Neural progenitor cell (in vitro differentiated cells): Measurements from ENCODE around the gene PCDHGB4. TPM values are rescaled to one million over a fixed set of nuclear protein-coding genes. Genes with fewer than 3 reads are reported as not detected.

Source experiments
- DNase-seq: peaks from one replicate; pipeline ENCODE4 v3.0.0-alpha.2; 2016; ENCODE audit warnings: low spot score
- H2AFZ ChIP-seq: fragments of 200-600 bp; sonication (generic); replicated peaks from 2 replicates; pipeline ENCODE4 v1.6.1; 2016; ENCODE audit warnings: antibody characterized with exemption
- H3F3A ChIP-seq: fragments of 200-600 bp; sonication (generic); 2 replicates; pipeline ENCODE4 v1.6.1; 2016; ENCODE audit warnings: antibody characterized with exemption, low read depth
- H3K27ac ChIP-seq: fragments of 200-600 bp; sonication (generic); 2 replicates; pipeline ENCODE4 v1.5.1; 2016; ENCODE audit warnings: mild to moderate bottlenecking
- H3K27me3 ChIP-seq: fragments of 200-600 bp; sonication (generic); 2 replicates; pipeline ENCODE4 v1.6.1; 2016; ENCODE audit warnings: mild to moderate bottlenecking, moderate library complexity
- H3K36me3 ChIP-seq: fragments of 200-600 bp; sonication (generic); 2 replicates; pipeline ENCODE4 v1.5.1; 2016
- H3K4me1 ChIP-seq: fragments of 200-600 bp; sonication (generic); 2 replicates; pipeline ENCODE4 v1.6.1; 2016; ENCODE audit warnings: mixed run types
- H3K4me2 ChIP-seq: fragments of 200-600 bp; sonication (generic); 2 replicates; pipeline ENCODE4 v1.6.1; 2016
- H3K4me3 ChIP-seq: fragments of 200-600 bp; sonication (generic); 2 replicates; pipeline ENCODE4 v1.5.1; 2016
- H3K79me2 ChIP-seq: fragments of 200-600 bp; sonication (generic); 2 replicates; pipeline ENCODE4 v1.6.1; 2016; ENCODE audit warnings: low read depth
- H3K9ac ChIP-seq: fragments of 200-600 bp; sonication (generic); 2 replicates; pipeline ENCODE4 v1.6.1; 2016
- H3K9me3 ChIP-seq: fragments of 200-600 bp; sonication (generic); 2 replicates; pipeline ENCODE4 v1.5.1; 2016; ENCODE audit warnings: low read depth
- H4K20me1 ChIP-seq: fragments of 200-600 bp; sonication (generic); 2 replicates; pipeline ENCODE4 v1.6.1; 2016; ENCODE audit warnings: low read depth
- H3K27ac Mint-ChIP-seq: 3 replicates; pipeline ENCODE4 v1.8.0; 2021; ENCODE audit warnings: mixed read lengths
- H3K27me3 Mint-ChIP-seq: 2 replicates; pipeline ENCODE4 v1.8.0; 2022; ENCODE audit warnings: low read depth, mild to moderate bottlenecking, inconsistent platforms, moderate library complexity, mixed read lengths; ENCODE audit not compliant: insufficient read depth
- H3K36me3 Mint-ChIP-seq: 3 replicates; pipeline ENCODE4 v1.8.0; 2021; ENCODE audit warnings: mixed read lengths
- H3K4me1 Mint-ChIP-seq: 3 replicates; pipeline ENCODE4 v1.8.0; 2021; ENCODE audit warnings: mixed read lengths
- H3K4me3 Mint-ChIP-seq: 3 replicates; pipeline ENCODE4 v1.8.0; 2021; ENCODE audit warnings: mild to moderate bottlenecking, moderate library complexity, mixed read lengths
- H3K9me3 Mint-ChIP-seq: 3 replicates; pipeline ENCODE4 v1.8.0; 2020; ENCODE audit warnings: mixed read lengths
- EZH2 ChIP-seq: fragments of 200-600 bp; sonication (generic); IDR thresholded peaks from 2 replicates; pipeline ENCODE4 v1.6.1; 2017; ENCODE audit warnings: antibody characterized with exemption, mild to moderate bottlenecking, moderate library complexity
- EZH2phosphoT487 ChIP-seq: fragments of 200-600 bp; sonication (generic); IDR thresholded peaks from 2 replicates; pipeline ENCODE4 v1.6.1; 2017; ENCODE audit warnings: antibody characterized with exemption
- total RNA-seq: library from RNA; depleted of rRNA; stranded (reverse); fragments of >200 nt; gene quantifications from 2 replicates; pipeline ENCODE4 v1.2.3, GENCODE V29; 2015; ENCODE audit warnings: low replicate concordance
- TF ChIP-seq, protein P1 (sequence below): fragments of 200-600 bp; sonication (generic); IDR thresholded peaks from 2 replicates; pipeline ENCODE4 v1.5.1; 2017; ENCODE audit warnings: antibody characterized with exemption, mild to moderate bottlenecking

The PCDHGB4 gene
- total RNA-seq, 1 donor from 2014 or later, result 10.4 TPM

DNA sequence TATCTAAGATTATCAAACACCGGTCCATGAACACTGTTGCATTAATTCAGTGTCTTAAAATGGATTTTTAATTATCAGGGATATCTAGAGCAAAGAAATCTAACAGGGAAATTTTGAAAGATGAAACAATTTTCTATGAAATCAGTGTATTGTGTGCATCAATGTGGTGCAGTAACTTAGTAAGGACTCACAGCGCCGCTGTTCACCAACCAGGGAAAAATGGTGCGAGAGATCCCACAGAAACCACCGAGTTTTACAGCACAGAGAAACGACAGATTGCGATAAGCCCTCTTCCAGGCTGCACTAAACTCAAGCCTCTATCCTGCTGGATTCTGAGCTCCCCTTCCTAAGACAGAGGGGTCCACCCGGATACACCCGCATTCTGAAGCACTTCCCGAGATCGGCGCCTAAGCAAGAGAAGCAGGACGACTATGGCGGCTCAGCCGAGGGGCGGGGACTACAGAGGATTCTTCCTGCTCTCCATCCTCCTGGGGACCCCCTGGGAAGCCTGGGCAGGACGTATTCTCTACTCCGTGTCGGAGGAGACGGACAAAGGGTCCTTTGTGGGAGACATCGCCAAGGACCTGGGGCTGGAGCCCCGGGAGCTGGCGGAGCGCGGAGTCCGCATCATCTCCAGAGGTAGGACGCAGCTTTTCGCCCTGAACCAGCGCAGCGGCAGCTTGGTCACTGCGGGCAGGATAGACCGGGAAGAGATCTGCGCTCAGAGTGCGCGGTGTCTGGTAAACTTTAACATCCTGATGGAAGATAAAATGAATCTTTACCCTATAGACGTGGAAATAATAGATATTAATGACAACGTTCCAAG, 4.8 kb upstream of the PCDHGB4 start, which contains the start of gene PCDHGA7:
Gene PCDHGA7 (plus strand): TSS at position 274 of the 826 bp plus-strand sequence. CDS start 158 bp downstream, at position 432.
- H3K27me3 ChIP-seq, result no peaks in the 10 kb centered on the region
- Mint-ChIP-seq H3K27ac (no peak within 1 kb of the TSS), H3K4me1 (no peaks in the 10 kb centered on the region), H3K4me3 (no peak within 1 kb of the TSS), H3K9me3 (peaks cover 53% of the 10 kb centered on the region), H3K36me3 (no peaks in the 10 kb centered on the region), H3K27me3 (peaks cover 5% of the 10 kb centered on the region)
- no peak within 1 kb of the TSS for H3K4me3 ChIP-seq
- no peaks in the 10 kb centered on the region for H3F3A ChIP-seq
- no peak within 1 kb of the TSS for H3K4me2 ChIP-seq
- no peak for DNase-seq
- H3K36me3 ChIP-seq, result no peaks in the 10 kb centered on the region
- no peaks in the 10 kb centered on the region for H4K20me1 ChIP-seq
- H3K79me2 ChIP-seq, result no peaks in the 10 kb centered on the region
- H3K9me3 ChIP-seq, result peaks cover 3% of the 10 kb centered on the region
- H3K27ac ChIP-seq, result no peak within 1 kb of the TSS
- TF ChIP-seq, protein P1, sequence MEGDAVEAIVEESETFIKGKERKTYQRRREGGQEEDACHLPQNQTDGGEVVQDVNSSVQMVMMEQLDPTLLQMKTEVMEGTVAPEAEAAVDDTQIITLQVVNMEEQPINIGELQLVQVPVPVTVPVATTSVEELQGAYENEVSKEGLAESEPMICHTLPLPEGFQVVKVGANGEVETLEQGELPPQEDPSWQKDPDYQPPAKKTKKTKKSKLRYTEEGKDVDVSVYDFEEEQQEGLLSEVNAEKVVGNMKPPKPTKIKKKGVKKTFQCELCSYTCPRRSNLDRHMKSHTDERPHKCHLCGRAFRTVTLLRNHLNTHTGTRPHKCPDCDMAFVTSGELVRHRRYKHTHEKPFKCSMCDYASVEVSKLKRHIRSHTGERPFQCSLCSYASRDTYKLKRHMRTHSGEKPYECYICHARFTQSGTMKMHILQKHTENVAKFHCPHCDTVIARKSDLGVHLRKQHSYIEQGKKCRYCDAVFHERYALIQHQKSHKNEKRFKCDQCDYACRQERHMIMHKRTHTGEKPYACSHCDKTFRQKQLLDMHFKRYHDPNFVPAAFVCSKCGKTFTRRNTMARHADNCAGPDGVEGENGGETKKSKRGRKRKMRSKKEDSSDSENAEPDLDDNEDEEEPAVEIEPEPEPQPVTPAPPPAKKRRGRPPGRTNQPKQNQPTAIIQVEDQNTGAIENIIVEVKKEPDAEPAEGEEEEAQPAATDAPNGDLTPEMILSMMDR, result no peak
- TF ChIP-seq EZH2phosphoT487 (no peak), EZH2 (no peak)
- no peak within 1 kb of the TSS for H3K9ac ChIP-seq
- no peaks in the 10 kb centered on the region for H3K4me1 ChIP-seq
- no peak within 1 kb of the TSS for H2AFZ ChIP-seq

DNA sequence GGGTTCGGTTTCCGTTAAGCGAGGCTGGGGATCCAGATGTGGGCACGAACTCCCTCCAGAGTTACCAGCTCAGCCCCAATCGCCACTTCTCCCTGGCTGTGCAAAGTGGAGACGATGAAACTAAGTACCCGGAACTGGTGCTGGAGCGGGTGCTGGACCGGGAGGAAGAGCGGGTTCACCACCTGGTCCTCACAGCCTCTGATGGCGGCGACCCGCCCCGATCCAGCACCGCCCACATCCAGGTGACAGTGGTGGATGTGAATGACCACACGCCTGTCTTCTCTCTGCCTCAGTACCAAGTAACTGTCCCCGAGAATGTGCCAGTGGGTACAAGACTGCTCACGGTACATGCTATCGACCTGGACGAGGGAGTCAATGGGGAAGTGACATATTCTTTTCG, 4.2 kb upstream of the PCDHGB4 start:
- H3K9ac ChIP-seq, result no peak overlapping the region
- H3F3A ChIP-seq, result no peaks in the 10 kb centered on the region
- H3K4me2 ChIP-seq, result no peak overlapping the region
- Mint-ChIP-seq H3K9me3 (peaks cover 56% of the 10 kb centered on the region), H3K36me3 (peaks cover under 1% of the 10 kb centered on the region), H3K27me3 (peaks cover 4% of the 10 kb centered on the region), H3K4me1 (no peaks in the 10 kb centered on the region), H3K27ac (no peak overlapping the region), H3K4me3 (no peak overlapping the region)
- TF ChIP-seq EZH2phosphoT487 (no peak), EZH2 (no peak)
- TF ChIP-seq, protein P1, result no peak
- H3K4me1 ChIP-seq, result no peaks in the 10 kb centered on the region
- H4K20me1 ChIP-seq, result no peaks in the 10 kb centered on the region
- H3K27me3 ChIP-seq, result no peaks in the 10 kb centered on the region
- H3K36me3 ChIP-seq, result no peaks in the 10 kb centered on the region
- H3K9me3 ChIP-seq, result peaks cover 3% of the 10 kb centered on the region
- H3K4me3 ChIP-seq, result no peak overlapping the region
- no peak overlapping the region for H3K27ac ChIP-seq
- no peak overlapping the region for H2AFZ ChIP-seq
- no peaks in the 10 kb centered on the region for H3K79me2 ChIP-seq
- DNase-seq, result no peak

DNA sequence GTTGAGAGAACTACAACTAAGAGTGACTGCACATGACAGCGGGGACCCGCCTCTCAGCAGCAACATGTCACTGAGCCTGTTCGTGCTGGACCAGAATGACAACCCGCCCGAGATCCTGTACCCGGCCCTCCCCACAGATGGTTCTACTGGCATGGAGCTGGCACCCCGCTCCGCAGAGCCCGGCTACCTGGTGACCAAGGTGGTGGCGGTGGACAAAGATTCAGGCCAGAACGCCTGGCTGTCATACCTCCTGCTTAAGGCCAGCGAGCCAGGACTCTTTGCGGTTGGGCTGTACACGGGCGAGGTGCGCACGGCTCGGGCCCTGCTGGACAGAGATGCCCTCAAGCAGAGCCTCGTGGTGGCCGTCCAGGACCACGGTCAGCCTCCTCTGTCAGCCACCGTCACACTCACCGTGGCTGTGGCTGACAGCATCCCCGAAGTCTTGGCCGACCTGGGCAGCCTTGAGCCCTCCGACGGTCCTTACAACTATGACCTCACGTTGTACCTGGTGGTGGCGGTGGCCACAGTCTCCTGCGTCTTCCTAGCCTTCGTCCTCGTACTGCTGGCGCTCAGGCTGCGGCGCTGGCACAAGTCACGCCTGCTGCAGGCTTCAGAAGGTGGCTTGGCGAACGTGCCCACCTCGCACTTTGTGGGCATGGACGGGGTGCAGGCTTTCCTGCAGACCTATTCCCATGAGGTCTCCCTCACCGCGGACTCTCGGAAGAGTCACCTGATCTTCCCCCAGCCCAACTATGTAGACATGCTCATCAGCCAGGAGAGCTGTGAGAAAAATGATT, 2.8 kb upstream of the PCDHGB4 start:
- Histone ChIP-seq H3K27ac (no peak overlapping the region), H3K9ac (no peak overlapping the region), H3K79me2 (no peaks in the 10 kb centered on the region), H3K4me1 (no peaks in the 10 kb centered on the region), H3K27me3 (no peaks in the 10 kb centered on the region), H3K36me3 (no peaks in the 10 kb centered on the region), H3K4me2 (no peak overlapping the region), H3K4me3 (no peak overlapping the region), H2AFZ (no peak overlapping the region), H4K20me1 (no peaks in the 10 kb centered on the region), H3K9me3 (peaks cover 6% of the 10 kb centered on the region), H3F3A (no peaks in the 10 kb centered on the region)
- Mint-ChIP-seq H3K4me3 (no peak overlapping the region), H3K4me1 (no peaks in the 10 kb centered on the region), H3K27me3 (peaks cover 4% of the 10 kb centered on the region), H3K27ac (no peak overlapping the region), H3K9me3 (peaks cover 60% of the 10 kb centered on the region), H3K36me3 (peaks cover 3% of the 10 kb centered on the region)
- no peak for TF ChIP-seq EZH2
- no peak for TF ChIP-seq EZH2phosphoT487
- no peak for DNase-seq
